ENCODE data around the gene NT5E.

NT5E gene

GRCh38 chr6:85460154-85460920 is 10.5 kb downstream of the NT5E start:
- DNase-seq (ENCODE audit: low read depth in 2 of 2): no peak

DNA sequence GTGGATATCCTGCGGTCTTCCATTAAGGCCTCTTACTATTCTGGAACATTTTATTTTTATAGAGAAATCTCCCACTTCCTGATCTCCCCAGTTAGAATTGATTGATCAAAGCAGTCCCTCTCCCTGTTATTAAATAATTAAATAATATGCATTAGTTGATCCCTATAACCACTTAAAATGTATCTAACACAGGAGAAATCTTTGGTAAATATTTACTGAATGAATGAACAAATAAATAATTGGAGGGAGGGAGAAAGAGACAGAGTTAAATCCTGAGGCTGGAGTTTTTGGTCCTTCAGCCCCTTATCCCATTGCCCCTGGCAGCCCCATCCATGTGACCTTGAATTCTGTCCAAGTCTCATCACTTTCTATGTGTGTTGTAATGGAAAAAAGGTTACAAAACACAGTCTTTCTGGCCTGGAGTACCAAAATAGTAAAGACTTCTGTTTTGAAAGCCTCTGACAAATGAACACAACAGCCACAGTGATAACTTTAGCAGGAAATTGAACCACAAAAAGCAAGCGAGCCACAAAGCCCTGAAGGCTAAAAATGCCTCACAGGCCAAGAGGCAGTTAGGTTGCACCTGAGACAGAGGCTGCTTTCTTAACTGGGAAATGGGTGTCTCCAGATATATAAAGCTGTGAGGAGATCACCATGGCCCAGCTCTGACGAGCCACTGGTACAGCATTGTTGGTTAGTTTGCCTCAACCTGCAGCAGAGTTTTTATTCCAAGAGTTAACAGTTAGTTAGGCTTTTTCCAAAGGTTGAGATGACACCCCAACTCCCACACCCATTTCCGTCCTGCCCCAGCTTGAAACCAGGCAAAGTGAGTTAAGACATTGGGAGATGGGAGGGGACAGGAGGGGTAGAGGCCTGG is 11.3 kb downstream of the NT5E start:
- DNase-seq (ENCODE audit: low read depth in 2 of 2): peak; percentile 30 to 35

GRCh38 chr6:85461798-85462170 is 11.9 kb downstream of the NT5E start:
- DNase-seq (ENCODE audit: low read depth in 2 of 2): no peak

- no peak for DNase-seq (ENCODE audit: low read depth in 2 of 2)
Observed at GRCh38 chr6:85462673-85463072, 12.8 kb downstream of the NT5E start.

DNA sequence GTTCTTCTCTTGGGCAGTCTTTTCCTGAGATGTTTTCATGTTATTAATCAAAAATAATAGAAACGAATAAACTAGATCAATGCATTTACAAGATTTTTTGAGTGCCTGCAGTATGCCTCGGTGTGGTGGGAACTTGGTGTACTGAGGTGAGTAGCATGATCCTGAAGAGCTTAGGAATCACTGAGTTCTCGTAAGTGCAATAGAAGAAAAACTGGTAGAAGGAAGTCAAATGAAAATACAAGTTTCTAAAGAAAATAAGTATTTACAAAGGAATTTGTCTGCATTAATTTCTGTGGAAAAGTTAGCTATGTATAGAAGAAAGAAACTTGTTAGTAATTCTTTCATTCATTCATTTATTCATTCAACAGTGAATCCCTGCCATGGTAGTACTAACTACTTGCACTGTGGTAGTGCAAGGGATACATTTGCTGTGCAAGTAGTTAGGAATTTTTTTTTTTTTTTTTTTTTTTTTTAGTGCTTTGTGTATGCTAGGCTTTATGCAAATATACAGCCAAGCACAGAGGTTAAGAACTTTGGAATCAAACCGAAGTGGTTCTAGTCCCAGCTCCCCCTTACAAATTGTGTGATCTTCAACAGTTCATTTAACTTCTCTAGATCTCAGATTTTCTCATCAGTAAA is 13.9 kb downstream of the NT5E start:
- no peak for DNase-seq (ENCODE audit: low read depth in 2 of 2)

- DNase-seq (ENCODE audit: low read depth in 2 of 2): peak; percentile 31 to 44
Observed at GRCh38 chr6:85464260-85464644, 14.4 kb downstream of the NT5E start.

- DNase-seq (ENCODE audit: low read depth in 2 of 2): peak; percentile 10 to 26
Observed at GRCh38 chr6:85464722-85465150, 14.9 kb downstream of the NT5E start.

DNA sequence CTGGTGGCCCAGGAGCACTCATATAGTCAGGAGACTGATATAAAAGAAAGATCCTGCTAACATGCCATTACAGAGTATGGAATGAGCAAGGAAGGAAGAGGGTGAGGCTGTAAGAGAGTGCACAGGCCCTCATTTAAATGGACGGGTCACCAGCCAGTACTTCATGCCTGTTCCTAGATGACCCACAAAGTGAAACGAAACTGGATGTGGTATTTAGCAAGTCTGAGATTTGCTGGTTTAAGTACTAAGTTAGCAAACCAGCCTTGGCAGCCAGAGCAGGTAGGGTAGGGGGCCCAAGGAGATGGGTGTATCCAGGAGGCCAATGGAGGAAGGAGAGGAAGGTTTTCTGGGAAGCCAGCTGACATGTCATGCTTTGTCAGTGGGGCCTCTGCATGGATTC is 15.9 kb downstream of the NT5E start:
- DNase-seq (ENCODE audit: low read depth in 2 of 2): no peak

- DNase-seq (ENCODE audit: low read depth in 2 of 2): no peak
Observed at GRCh38 chr6:85468326-85468725, 18.4 kb downstream of the NT5E start.

DNA sequence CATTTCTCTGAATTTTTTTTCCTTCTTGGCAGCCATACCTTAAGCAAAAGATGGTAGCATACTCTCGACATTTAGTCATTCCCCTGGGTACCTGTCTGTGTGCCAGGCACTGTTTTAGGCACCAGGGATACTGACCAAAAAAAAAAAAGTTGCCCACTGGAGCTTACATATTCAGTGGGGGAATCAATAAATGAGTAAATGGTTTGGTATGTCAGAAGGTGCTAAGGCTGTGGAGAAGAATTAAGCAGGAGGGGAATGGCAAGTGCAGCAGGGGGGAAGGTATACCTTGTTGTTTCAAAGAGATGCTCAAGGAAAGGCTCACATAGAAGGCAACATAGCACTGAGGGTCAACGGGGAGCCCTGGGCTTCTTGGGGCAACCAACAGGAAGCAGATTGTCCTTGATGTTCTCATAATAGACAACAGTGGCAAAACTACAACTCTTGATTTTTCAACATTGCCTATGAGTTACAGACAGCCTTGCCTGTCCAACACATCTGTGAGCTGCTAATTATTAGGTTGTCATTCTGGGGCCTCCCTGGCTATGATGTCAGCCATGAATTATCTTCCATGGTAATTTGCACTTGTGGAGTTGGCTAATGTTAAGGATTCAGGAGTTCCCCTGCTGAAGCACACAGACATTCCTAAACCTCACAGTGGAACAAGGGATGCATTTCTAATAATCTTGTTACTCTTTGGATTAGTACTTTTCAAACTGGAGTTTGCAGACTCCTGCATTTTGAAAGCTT is 19.6 kb downstream of the NT5E start:
- no peak for DNase-seq (ENCODE audit: low read depth in 2 of 2)

DNA sequence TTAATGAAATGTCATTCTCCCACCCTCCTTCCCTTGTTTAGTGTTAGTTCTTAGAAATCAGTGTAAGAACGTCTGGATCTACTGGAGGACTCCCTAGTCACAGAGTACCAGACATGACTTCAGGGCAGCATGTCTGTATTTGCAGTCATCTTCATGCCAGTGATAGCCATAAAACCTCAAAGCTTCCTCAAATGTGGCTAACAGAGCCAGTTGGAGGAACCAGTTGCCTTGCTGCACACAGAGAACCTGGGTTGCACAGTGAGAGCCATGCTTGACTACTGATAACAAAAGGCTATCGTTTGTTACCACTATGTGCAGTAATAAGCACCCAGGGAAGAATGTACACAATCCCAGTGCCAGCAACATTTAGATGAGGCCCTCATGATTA is 20.1 kb downstream of the NT5E start:
- no peak for DNase-seq (ENCODE audit: low read depth in 2 of 2)

DNA sequence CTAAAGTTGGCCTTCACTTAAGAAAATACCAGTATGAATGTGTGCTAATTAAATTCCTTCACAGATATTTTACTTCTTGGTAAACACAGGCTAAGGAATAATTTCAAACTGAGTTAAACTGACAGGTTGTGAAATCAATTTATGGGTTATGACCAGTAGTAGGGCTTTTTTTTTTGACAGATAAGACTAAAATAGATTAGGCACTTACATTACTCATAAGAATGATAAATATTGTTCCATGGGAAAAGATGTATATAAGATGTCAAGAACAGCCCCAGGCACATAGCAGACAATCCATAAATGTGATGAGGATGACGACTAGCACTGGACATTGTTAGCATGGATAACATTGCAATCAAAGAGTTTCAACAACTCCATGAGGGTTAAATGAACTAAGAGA is 22.9 kb downstream of the NT5E start:
- DNase-seq (ENCODE audit: low read depth in 2 of 2): no peak

DNA sequence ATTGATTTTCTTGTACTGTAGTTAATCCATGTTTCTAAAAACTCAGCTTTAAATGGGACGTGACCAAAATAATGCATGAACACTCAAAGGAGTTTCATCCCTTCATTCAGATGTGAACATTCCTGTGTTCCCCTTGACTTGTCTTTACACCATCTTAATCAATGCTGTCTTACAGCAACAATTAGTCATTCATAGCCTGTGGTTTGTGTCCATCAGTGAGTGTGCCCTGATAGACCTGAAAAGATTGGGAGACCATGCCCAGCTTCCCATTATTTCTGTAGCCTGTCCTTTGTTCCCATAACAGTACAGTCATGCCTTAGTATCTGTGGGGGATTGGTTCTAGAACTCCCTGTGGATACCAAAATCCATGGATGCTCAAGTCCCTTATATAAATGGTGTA is 23.9 kb downstream of the NT5E start:
- DNase-seq (ENCODE audit: low read depth in 2 of 2): no peak

DNA sequence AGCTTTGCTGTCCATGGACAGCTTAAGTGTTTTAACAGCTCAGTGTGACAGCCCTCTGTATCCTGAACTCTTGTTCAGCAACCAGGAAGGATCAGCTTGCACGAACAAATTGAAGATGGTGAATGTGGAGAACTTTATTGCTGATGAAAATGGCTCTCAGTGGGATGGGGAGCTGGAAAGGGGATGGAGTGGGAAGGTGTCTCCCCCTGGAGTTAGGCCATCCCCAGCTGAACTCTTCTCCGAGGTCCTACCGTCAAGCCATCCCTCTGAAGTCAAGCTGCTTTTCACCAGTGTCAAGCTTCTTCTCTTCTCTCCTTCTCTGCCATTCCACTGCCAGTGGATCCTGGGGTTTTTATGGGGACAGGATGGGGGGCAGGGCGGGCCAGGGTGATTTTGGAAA is 26.6 kb downstream of the NT5E start:
- DNase-seq (ENCODE audit: low read depth in 2 of 2): no peak

- no peak for DNase-seq (ENCODE audit: low read depth in 2 of 2)
Observed at GRCh38 chr6:85479208-85479607, 29.3 kb downstream of the NT5E start.

DNA sequence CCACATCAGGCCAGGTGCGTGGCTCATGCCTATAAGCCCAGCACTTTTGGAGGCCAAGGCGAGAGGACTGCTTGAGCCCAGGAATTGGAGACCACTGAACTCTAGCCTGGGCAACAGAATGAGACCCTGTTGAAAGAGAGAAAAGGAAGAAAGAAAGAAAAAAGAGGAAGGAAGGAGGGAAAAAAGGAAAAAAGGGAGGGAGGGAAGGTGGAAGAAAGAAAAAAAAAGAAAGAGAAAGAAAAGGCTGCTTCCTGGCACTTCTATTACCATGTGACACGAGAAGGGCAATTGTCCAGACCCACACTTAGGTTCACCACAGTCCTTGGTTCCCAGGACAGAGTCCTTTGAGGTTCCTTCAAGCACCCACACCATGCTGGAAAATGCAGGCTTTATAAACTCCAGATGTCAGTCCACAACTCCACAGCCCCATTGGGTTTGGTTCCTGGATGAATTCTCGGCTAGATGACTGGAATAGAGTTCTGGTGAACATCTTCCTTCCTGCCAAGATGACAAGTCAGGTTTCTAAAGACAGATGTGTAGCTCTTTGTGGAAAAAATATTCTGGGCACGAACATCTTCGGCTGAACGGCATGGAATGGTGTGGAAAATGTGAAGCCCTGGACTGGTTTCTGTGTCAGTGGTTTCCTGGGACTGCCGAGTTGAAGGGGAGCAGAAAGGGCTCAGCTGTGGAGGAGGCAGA is 32.5 kb downstream of the NT5E start:
- DNase-seq (ENCODE audit: low read depth in 2 of 2): no peak

DNA sequence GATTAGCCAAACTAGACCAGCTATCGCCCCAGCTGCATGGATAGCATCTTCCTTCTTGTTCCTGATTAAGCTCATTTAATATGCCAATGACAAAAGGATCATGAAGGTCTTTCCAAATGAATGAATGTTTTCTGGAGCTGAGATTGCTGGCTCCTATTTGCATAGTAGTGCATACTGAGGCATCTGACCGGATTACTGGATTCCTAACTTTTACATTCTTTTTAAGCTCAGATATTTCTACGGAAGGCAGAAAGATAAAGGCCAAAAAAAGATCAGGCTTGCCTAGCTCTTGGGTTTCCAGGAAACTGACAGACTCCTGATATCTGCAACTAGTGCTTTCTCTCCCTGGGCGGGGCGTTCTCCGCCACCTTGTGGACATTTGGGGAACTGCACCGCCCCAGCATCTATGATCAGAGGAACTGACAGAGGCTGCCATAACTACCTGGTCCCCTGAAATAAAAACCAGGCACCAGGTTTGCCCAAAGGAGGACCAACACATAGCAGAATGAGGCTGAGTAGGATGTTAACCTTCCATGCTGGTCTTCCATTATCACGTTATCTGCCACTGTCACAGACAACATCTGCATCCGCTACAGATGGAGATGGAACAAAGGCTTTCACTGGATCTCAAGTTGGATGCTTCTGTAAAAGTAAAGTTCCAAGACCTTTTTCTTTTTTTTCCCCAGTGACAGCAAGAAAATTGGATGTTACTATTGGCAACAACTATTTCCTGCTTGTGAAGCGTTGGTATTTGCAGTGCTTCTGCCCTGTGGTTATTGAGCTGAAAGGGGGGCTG is 33.2 kb downstream of the NT5E start:
- peak; percentile 71 to 75 for DNase-seq (ENCODE audit: low read depth in 2 of 2)

DNA sequence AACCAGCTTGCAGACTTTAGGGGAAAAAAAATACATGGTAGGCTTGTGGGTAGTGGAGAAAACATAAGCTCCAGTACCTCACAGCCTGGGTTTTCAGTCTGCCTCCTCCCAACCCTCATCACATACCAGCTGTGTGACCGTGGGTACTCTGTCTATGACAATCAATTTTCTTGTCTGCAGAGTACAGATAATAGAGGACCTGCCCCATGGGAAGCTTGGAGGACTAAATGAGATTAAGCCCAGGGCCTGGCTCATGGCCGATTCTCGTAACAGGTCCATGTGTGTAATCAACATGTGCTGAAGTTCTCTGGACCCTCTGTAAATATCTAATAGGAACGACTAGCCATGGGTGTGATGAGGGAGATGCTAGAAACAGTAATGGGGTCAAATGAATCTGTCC is 34.0 kb downstream of the NT5E start:
- DNase-seq (ENCODE audit: low read depth in 2 of 2): no peak

DNA sequence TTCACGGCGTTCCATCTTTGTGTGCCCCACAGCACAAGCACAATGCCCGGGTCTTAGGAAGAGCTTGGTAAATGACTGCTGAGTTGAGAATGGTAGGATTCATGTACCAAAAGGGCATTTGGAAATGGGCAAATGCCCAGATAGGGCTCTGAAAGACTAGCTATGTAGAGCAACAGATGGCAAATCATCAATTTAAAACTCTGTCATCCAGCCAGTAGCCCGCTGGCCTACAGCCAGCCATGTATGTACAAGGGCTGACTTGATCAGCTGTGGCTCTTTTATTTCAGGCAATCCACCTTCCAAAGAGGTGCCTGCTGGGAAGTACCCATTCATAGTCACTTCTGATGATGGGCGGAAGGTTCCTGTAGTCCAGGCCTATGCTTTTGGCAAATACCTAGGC is 35.1 kb downstream of the NT5E start:
- no peak for DNase-seq (ENCODE audit: low read depth in 2 of 2)

DNA sequence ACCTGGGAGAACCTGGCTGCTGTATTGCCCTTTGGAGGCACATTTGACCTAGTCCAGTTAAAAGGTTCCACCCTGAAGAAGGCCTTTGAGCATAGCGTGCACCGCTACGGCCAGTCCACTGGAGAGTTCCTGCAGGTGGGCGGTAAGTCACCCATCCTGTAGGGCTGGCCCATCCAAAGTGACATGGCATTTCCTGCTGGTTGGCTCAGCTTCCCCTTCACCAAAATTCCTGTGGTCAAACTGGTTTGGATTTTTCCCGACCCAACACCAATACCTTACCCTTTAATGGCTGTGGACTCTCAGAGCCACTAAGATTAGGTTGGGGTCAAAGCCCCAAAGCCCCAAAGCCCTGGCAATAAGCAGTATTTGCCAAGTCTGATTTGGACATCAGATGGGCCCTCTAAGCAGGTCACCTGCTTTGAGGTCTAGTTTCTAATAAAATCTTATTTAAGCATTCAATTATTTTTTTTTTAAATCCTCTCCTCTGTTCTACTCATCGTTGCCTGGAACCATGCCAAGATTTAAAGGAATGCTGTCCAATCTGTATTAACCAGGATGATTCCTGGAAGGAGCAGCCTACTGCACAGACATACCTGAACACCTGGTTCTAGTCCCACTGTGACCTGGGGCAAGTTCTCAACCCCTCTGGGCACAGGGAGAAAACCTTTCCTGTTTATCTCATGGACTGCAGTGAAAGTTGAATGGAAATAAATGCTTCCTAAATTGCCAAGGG is 40.8 kb downstream of the NT5E start:
- no peak for DNase-seq (ENCODE audit: low read depth in 2 of 2)
